ENCODE results near the gene NPPB. TPM values are rescaled to one million over a fixed set of nuclear protein-coding genes. Genes with fewer than 3 reads are reported as not detected.
A peak's percentile ranks its signal among the peaks of the same experiment; 100 is the strongest.

The NPPB gene
- total RNA-seq, 1 donor from 2014 or later, result not detected

- peak; percentile 77 for DNase-seq
Measured at GRCh38 chr1:11880911-11881748, 22.4 kb upstream of the NPPB start.

GRCh38 chr1:11880181-11880575 lies 21.4 kb upstream of the NPPB start:
- no peak for DNase-seq

- DNase-seq, result no peak
Measured at GRCh38 chr1:11879311-11880180, 20.8 kb upstream of the NPPB start.

GRCh38 chr1:11878891-11879190 lies 20.1 kb upstream of the NPPB start:
- no peak for DNase-seq

GRCh38 chr1:11878081-11878890 lies 19.5 kb upstream of the NPPB start:
- DNase-seq, result no peak

GRCh38 chr1:11877074-11877473 lies 18.3 kb upstream of the NPPB start:
- DNase-seq, result no peak

GRCh38 chr1:11875094-11875493 lies 16.3 kb upstream of the NPPB start:
- no peak for DNase-seq

- no peak for DNase-seq
Measured at GRCh38 chr1:11874624-11875023, 15.9 kb upstream of the NPPB start.

DNA sequence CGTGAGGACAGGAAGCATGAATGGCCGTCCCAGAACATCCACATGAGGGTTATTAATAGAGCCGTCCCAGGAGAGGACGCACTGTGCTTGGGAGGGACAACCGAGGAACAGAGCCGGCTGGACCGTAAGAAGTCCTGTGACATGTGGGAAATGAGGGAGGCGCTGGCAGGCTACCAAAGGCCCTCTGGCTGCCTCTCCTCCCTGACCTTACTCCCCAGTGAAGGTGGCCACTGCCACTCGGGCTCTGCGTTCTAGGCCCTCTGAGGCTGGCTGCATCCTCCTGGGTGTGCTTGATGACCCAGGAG lies 15.5 kb upstream of the NPPB start:
- no peak for DNase-seq

DNA sequence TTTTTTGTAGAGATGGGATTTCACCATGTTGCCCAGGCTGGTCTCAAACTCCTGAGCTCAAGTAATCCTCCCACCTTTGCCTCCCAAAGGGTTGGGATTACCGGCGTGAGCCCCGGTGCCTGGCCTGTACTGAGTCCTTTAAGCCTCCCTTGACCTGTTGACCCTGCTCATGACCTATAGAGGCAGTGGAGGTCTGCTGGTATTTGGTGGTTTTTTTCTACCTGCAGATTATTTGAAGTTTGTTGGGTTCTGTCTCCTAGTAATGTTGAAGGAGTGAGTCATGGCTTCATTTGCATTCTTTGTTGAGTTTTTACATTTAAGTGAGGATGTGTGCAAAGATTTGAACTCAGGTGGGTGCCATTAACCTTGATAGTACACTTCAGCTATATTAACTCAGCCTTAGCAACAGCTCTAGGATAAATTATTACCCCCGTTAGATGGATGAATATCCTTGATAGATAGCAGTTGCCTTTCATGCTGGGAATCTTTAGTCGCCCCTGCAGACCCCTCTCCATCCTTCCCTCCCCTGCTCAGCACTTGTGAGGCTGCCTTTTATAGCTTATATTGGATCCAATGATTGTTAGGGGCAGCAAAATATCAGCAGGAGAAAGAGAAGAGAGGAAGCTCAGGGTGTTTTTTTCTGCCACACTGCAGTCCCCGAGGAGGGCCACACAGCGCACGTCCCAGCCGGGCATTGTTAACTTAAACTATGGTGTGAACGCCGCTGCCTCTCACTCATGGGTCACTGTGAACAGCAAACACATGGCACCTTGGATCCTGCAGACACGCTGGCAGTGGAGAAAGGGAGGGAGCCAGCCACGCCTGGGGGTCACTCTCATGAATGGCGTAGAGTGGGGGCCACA lies 14.9 kb upstream of the NPPB start:
- DNase-seq, result no peak

DNA sequence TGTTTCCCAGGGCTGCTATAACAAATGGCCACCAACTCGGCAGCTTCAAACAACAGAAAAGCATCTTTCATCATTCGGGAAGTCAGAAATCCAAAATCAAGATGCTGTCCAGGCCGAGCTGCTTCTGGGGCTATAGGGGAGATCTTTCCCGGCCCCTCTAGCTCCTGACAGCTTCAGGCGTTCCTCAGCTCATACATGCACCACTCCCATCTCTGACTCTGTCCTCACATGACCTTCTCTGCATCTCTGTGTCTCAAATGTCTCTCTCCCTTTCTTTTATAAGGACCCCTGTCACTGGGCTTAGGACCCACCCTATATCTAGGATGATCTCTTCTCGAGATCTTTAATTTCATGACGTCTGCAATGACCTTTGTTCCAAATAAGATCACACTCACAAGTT lies 13.8 kb upstream of the NPPB start:
- DNase-seq, result no peak

DNA sequence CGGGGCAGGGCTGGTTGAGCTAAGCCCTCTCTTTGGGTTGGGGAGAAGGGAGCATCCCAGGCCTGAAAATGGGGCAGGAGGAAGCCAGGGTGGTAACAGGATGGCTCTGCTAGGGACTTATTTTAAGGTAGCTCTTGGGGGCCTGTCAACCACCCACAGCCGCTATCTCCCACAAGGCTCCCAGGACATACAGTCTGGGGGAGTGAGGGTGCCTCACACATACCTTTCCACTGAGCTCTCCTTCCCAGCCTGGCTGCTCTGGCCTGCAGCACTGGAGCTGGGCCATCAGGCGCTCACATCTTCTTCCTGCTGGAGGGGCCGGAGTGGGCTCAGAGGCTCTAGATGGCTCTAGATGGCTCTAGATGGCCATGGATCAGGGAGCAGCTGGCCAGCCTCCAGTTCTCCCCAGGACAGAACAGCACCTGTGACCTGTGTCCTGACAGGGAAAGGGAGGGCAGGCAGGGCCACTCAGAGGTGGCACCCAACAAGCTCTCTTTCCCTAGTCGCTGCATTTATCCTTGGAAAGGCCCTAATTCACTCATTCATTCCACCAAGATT lies 11.0 kb upstream of the NPPB start:
- no peak for DNase-seq

DNA sequence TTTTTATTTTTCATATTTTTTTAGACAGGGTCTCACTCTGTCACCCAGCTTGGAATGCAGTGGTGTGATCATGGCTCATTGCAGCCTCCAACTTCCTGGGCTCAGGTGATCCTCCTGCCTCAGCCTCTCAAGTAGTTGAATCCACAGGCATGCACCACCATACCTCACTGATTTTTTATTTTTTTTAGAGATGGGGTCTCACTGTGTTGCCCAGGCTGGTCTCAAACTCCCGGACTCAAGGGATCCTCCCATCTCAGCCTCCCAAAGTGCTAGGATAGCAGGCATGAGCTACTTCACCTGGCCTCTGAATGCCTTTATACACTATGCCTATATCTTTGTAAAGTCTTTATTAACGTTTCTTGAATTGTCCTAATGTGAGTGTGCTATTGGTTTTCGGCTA lies 10.4 kb upstream of the NPPB start:
- no peak for DNase-seq

DNA sequence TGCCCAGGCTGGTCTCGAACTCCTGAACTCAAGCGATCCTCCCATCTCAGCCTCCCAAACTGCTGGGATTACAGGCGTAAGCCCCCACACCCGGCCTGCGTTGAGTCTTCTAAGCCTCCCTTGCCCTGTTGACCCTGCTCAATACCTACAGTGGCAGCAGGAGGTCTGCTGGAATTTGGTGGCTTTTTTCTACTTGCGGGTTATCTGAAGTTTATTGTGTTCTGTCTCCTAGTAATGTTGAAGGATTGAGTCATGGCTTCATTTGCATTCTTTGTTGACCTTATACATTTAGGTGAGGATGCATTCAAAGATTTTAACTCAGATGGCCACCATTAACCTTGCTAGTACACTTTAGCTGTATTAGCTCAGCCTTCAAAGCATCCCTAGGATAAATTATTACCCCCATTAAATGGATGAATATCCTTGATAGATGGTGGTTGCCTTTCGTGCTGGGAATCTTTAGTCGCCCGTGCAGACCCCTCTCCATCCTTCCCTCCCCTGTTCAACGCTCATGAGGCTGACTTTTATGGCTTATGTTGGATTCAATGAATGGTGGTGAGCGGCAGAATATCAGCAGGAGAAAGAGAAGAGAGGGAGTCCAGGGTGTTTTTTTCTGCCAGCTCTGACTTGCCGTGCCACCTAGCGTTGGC lies 9.7 kb upstream of the NPPB start:
- DNase-seq, result no peak

DNA sequence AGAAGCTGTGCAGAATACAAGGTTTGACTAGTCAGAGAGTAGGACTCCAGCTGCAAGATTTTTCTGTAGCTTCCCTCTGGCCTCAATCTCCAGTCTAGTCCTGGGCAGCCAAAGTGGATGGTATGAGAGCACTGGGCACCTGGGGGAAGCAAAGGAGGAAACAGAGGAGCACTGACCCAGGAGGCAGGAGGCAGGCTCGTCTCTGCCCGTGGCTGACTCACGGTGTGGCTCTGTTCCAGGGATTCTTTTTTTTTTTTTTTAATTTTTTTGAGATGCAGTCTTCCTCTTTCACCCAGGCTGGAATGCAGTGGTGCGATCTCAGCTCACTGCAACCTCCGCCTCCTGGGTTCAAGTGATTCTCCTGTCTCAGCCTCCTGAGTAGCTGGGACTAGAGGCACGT lies 4.1 kb upstream of the NPPB start:
- DNase-seq, result no peak

- DNase-seq, result no peak
Measured at GRCh38 chr1:11860587-11860986, 1.8 kb upstream of the NPPB start.

DNA sequence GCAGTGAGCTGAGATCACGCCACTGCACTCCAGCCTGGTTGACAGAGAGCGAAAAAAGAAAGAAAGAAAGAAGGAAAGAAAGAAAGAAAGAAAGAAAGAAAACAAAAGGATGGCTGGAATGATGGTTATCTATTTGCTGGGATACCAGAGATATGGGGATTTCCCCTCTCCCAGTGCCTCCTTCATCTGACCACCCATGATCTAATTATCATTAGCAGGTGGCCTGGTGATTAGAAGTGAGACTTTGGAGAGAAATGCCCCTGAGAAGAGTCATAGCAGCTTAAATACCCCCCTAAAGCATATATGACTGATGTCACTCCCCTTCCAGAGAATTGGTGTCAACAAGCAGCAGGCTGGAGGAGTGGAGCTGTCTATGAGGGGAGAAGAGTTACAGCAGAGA lies 1.3 kb upstream of the NPPB start:
- no peak for DNase-seq

DNA sequence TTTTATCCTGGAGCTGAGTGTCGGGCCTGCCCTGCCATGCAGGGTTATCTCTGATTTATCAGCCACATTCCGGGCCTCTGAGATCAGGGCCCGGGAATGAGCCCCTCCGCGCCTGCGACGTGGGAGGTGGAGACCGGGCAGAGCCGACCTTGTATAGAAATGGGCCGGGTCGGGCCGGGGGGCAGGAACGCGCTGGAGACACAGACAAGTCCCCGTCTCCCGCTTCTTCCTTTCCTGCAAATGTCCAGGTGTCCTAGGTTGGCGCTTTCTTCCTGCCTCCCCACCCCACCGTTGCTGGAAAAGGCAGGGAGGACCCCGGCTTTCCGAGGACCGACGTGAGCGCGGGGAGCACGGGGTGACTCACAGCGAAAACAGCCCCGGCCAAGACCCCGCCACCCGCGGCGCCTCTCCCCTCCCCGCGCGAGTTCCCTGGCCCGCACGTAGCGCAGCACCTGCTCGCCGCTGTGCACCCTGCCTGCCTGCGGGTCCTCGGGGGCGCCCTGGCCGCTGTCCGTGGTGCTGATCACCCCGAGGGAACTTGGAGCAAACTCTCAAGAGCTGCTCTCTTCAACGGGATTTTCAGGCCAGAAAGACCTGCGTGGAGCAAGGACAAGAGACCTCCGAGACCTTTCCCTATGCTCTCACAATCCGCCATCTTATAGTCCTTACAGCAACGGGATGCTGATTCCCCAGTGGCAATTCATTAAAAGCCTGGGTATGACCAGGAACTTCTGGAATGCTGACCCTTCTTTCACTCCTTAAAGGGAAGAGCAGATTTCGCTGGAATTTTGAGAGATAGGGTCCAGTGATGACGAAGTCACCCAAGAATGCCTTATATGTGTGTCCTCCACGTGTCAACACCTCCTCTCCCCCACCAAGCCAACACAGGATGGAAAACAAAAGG lies 475 bp upstream of the NPPB start:
- peak; percentile 84 for DNase-seq

- DNase-seq, result no peak
Measured at GRCh38 chr1:11858158-11858557, 587 bp downstream of the NPPB start.

All from tongue (tissue), 2 donors.